C4-2B (cell line): Measurements from ENCODE around the gene XPNPEP1.

Experiments
- CTCF ChIP-seq: fragments of 450-650 bp; conservative IDR thresholded peaks from 2 replicates; pipeline ENCODE4 v1.5.1; 2017; ENCODE audit warnings: mild to moderate bottlenecking
- ZFX ChIP-seq: fragments of 450-650 bp; IDR thresholded peaks from 2 replicates; pipeline ENCODE4 v1.6.1; 2017

GRCh38 chr10:109967739-109968088 lies 44.4 kb upstream of the XPNPEP1 start:
- TF ChIP-seq CTCF (no peak), ZFX (no peak)
